Activated CD4-positive, alpha-beta memory T cell treated with anti-CD3 and anti-CD28 coated beads, Interleukin-2, amount 10 ng/mL, durations not matched to agents 7 days and 5 days (primary cell): ENCODE data around the gene THUMPD3. TPM values are rescaled to one million over a fixed set of nuclear protein-coding genes. Genes with fewer than 3 reads are reported as not detected.

Experiments used
- CTCF ChIA-PET: fragments of 350-600 bp; sonication (Branson Sonifier 250); formaldehyde crosslinking; loops from one replicate; lab custom pipeline; 2021; ENCODE audit warnings: antibody characterized with exemption, inconsistent platforms; lab: Charles Lee
- POLR2A ChIA-PET: fragments of 350-600 bp; sonication (Branson Sonifier 250); formaldehyde crosslinking; loops from one replicate; lab custom pipeline; 2021; ENCODE audit warnings: antibody characterized with exemption; lab: Charles Lee
- DNase-seq: peaks from one replicate; pipeline ENCODE4 v3.0.0-alpha.2; 2020
- H3K27ac Mint-ChIP-seq: one replicate; pipeline ENCODE4 v1.8.0; 2021; ENCODE audit warnings: mild to moderate bottlenecking, mixed read lengths
- H3K27me3 Mint-ChIP-seq: one replicate; pipeline ENCODE4 v1.8.0; 2021; ENCODE audit warnings: mixed read lengths
- H3K36me3 Mint-ChIP-seq: one replicate; pipeline ENCODE4 v1.8.0; 2021; ENCODE audit warnings: low read depth, mixed read lengths
- H3K4me1 Mint-ChIP-seq: one replicate; pipeline ENCODE4 v1.8.0; 2021; ENCODE audit warnings: mixed read lengths
- H3K4me3 Mint-ChIP-seq: one replicate; pipeline ENCODE4 v1.8.0; 2021; ENCODE audit warnings: mild to moderate bottlenecking, mixed read lengths
- H3K9me3 Mint-ChIP-seq: one replicate; pipeline ENCODE4 v1.8.0; 2021; ENCODE audit warnings: mixed read lengths
- total RNA-seq, 2 experiments: library from RNA; stranded (reverse); gene quantifications; one replicate each; pipeline ENCODE4 v1.2.3, GENCODE V29; 2021

THUMPD3 gene
- total RNA-seq, 2 experiments from 2014 or later, result 44.3 to 47.2 TPM

GRCh38 chr3:9343115-9343514, 19.7 kb upstream of the THUMPD3 start:
- Mint-ChIP-seq H3K36me3 (no peaks in the 10 kb centered on the region), H3K4me3 (no peak overlapping the region), H3K9me3 (no peaks in the 10 kb centered on the region), H3K4me1 (peaks cover 6% of the 10 kb centered on the region), H3K27me3 (no peaks in the 10 kb centered on the region), H3K27ac (no peak overlapping the region)
- ChIA-PET POLR2A (interaction anchor here (1.5 kb wide), 1 partner anchor 20 kb away, joined by 4 read pairs; the partner anchor contains the start of gene THUMPD3), CTCF (no interaction called here)
- no peak for DNase-seq

GRCh38 chr3:9345041-9345440, 17.8 kb upstream of the THUMPD3 start:
- ChIA-PET CTCF (no interaction called here), POLR2A (no interaction called here)
- Mint-ChIP-seq H3K36me3 (no peaks in the 10 kb centered on the region), H3K27me3 (no peaks in the 10 kb centered on the region), H3K27ac (no peak overlapping the region), H3K9me3 (no peaks in the 10 kb centered on the region), H3K4me1 (peaks cover 8% of the 10 kb centered on the region), H3K4me3 (no peak overlapping the region)
- DNase-seq, result no peak

- peaks cover 8% of the 10 kb centered on the region for H3K4me1 Mint-ChIP-seq
- H3K9me3 Mint-ChIP-seq, result no peaks in the 10 kb centered on the region
- H3K27ac Mint-ChIP-seq, result no peak overlapping the region
- H3K36me3 Mint-ChIP-seq, result no peaks in the 10 kb centered on the region
- no peak overlapping the region for H3K4me3 Mint-ChIP-seq
- CTCF ChIA-PET, result interaction anchor here (0.7 kb wide), 1 partner anchor 127 kb away, joined by 3 read pairs; no protein-coding TSS in a partner anchor
- DNase-seq, result no peak
- POLR2A ChIA-PET, result no interaction called here
- H3K27me3 Mint-ChIP-seq, result no peaks in the 10 kb centered on the region
These were observed 16.7 kb upstream of the THUMPD3 start for GRCh38 chr3:9346141-9346540.

- Mint-ChIP-seq H3K27me3 (no peaks in the 10 kb centered on the region), H3K4me3 (no peak overlapping the region), H3K36me3 (no peaks in the 10 kb centered on the region), H3K27ac (no peak overlapping the region), H3K4me1 (peaks cover 8% of the 10 kb centered on the region), H3K9me3 (no peaks in the 10 kb centered on the region)
- ChIA-PET CTCF (no interaction called here), POLR2A (no interaction called here)
- no peak for DNase-seq
These were observed 15.8 kb upstream of the THUMPD3 start for GRCh38 chr3:9347081-9347480.

GRCh38 chr3:9347887-9348286, 15.0 kb upstream of the THUMPD3 start:
- Mint-ChIP-seq H3K27ac (no peak overlapping the region), H3K4me1 (peaks cover 6% of the 10 kb centered on the region), H3K27me3 (no peaks in the 10 kb centered on the region), H3K4me3 (no peak overlapping the region), H3K36me3 (no peaks in the 10 kb centered on the region), H3K9me3 (no peaks in the 10 kb centered on the region)
- ChIA-PET CTCF (interaction anchor here (1.5 kb wide), 1 partner anchor 17 kb away, joined by 3 read pairs; no protein-coding TSS in a partner anchor), POLR2A (no interaction called here)
- DNase-seq, result no peak

GRCh38 chr3:9349321-9350117, 13.3 kb upstream of the THUMPD3 start:
- no peak overlapping the region for H3K4me3 Mint-ChIP-seq
- CTCF ChIA-PET, result no interaction called here
- H3K36me3 Mint-ChIP-seq, result no peaks in the 10 kb centered on the region
- POLR2A ChIA-PET, result interaction anchor here (1.0 kb wide), 1 partner anchor 47 kb away, joined by 3 read pairs; the partner anchor contains the start of gene SETD5
- H3K9me3 Mint-ChIP-seq, result no peaks in the 10 kb centered on the region
- H3K4me1 Mint-ChIP-seq, result peaks cover 18% of the 10 kb centered on the region
- no peaks in the 10 kb centered on the region for H3K27me3 Mint-ChIP-seq
- no peak overlapping the region for H3K27ac Mint-ChIP-seq
- no peak for DNase-seq

- no peak overlapping the region for H3K27ac Mint-ChIP-seq
- H3K4me1 Mint-ChIP-seq, result peaks cover 32% of the 10 kb centered on the region
- H3K9me3 Mint-ChIP-seq, result no peaks in the 10 kb centered on the region
- no peak overlapping the region for H3K4me3 Mint-ChIP-seq
- DNase-seq, result no peak
- POLR2A ChIA-PET, result interaction anchor here (3.8 kb wide), 1 partner anchor 11 kb away, joined by 40 read pairs; the partner anchor contains the start of gene THUMPD3
- CTCF ChIA-PET, result interaction anchor here (2.0 to 3.7 kb wide), 4 partner anchors 11 to 376 kb away, joined by 15 to 50 read pairs (median 24); partner anchors contain the start of gene THUMPD3
- no peaks in the 10 kb centered on the region for H3K36me3 Mint-ChIP-seq
- H3K27me3 Mint-ChIP-seq, result no peaks in the 10 kb centered on the region
These were observed 11.1 kb upstream of the THUMPD3 start for GRCh38 chr3:9351709-9352126.

- H3K27ac Mint-ChIP-seq, result peak overlapping the region; percentile 28
- CTCF ChIA-PET, result interaction anchor here (0.6 to 3.7 kb wide), 33 partner anchors 9 to 396 kb away, joined by 3 to 50 read pairs (median 4); partner anchors contain the start of genes BRPF1, OGG1 and THUMPD3
These were observed 9.7 kb upstream of the THUMPD3 start for GRCh38 chr3:9352917-9353752.

GRCh38 chr3:9361691-9362388, 1.0 kb upstream of the THUMPD3 start:
- ChIA-PET CTCF (interaction anchor here (0.7 to 3.0 kb wide), 6 partner anchors 9 to 288 kb away, joined by 3 to 50 read pairs (median 11); partner anchors contain the start of gene MTMR14), POLR2A (interaction anchor here (1.0 to 4.8 kb wide), 13 partner anchors 9 to 431 kb away, joined by 3 to 257 read pairs (median 8); partner anchors contain the start of genes ARPC4, MTMR14, RAD18 and SETD5)
- H3K9me3 Mint-ChIP-seq, result no peaks in the 10 kb centered on the region
- peak overlapping the region; percentile 19 for H3K27ac Mint-ChIP-seq
- peaks cover 38% of the 10 kb centered on the region for H3K4me1 Mint-ChIP-seq
- H3K36me3 Mint-ChIP-seq, result peaks cover 31% of the 10 kb centered on the region
- no peak overlapping the region for H3K4me3 Mint-ChIP-seq
- H3K27me3 Mint-ChIP-seq, result no peaks in the 10 kb centered on the region
- DNase-seq, result no peak

More at GRCh38 chr3:9352917-9353752, 9.7 kb upstream of the THUMPD3 start:
- Mint-ChIP-seq H3K9me3 (no peaks in the 10 kb centered on the region), H3K36me3 (no peaks in the 10 kb centered on the region), H3K27me3 (no peaks in the 10 kb centered on the region), H3K4me1 (peaks cover 32% of the 10 kb centered on the region), H3K4me3 (no peak overlapping the region)
- POLR2A ChIA-PET, result interaction anchor here (1.0 to 3.8 kb wide), 5 partner anchors 10 to 380 kb away, joined by 3 to 40 read pairs (median 4); partner anchors contain the start of genes BRPF1, SETD5 and THUMPD3
- DNase-seq, result peak; percentile 72

- Mint-ChIP-seq H3K36me3 (peaks cover 78% of the 10 kb centered on the region), H3K27me3 (no peaks in the 10 kb centered on the region), H3K9me3 (no peaks in the 10 kb centered on the region), H3K4me3 (no peak overlapping the region), H3K4me1 (peaks cover 43% of the 10 kb centered on the region), H3K27ac (no peak overlapping the region)
- no peak for DNase-seq
- CTCF ChIA-PET, result interaction anchor here (0.7 to 1.0 kb wide), 2 partner anchors 16 to 131 kb away, joined by 3 read pairs; no protein-coding TSS in a partner anchor
- POLR2A ChIA-PET, result interaction anchor here (1.0 to 3.9 kb wide), 2 partner anchors 8 to 26 kb away, joined by 4 to 11 read pairs; no protein-coding TSS in a partner anchor
These were observed 6.7 kb downstream of the THUMPD3 start for GRCh38 chr3:9369508-9369907.

GRCh38 chr3:9373465-9373864, 10.6 kb downstream of the THUMPD3 start:
- peaks cover 84% of the 10 kb centered on the region for H3K36me3 Mint-ChIP-seq
- ChIA-PET CTCF (interaction anchor here (1.6 to 2.4 kb wide), 2 partner anchors 11 to 20 kb away, joined by 4 to 12 read pairs; partner anchors contain the start of gene THUMPD3), POLR2A (interaction anchor here (0.7 to 3.5 kb wide), 4 partner anchors 11 to 92 kb away, joined by 3 to 24 read pairs (median 3); partner anchors contain the start of gene THUMPD3)
- H3K4me1 Mint-ChIP-seq, result peaks cover 21% of the 10 kb centered on the region
- H3K4me3 Mint-ChIP-seq, result no peak overlapping the region
- H3K27ac Mint-ChIP-seq, result peak overlapping the region; percentile 16
- DNase-seq, result no peak
- no peaks in the 10 kb centered on the region for H3K27me3 Mint-ChIP-seq
- no peaks in the 10 kb centered on the region for H3K9me3 Mint-ChIP-seq
